ENCODE data around the gene FOXF1.

Gene FOXF1

DNA sequence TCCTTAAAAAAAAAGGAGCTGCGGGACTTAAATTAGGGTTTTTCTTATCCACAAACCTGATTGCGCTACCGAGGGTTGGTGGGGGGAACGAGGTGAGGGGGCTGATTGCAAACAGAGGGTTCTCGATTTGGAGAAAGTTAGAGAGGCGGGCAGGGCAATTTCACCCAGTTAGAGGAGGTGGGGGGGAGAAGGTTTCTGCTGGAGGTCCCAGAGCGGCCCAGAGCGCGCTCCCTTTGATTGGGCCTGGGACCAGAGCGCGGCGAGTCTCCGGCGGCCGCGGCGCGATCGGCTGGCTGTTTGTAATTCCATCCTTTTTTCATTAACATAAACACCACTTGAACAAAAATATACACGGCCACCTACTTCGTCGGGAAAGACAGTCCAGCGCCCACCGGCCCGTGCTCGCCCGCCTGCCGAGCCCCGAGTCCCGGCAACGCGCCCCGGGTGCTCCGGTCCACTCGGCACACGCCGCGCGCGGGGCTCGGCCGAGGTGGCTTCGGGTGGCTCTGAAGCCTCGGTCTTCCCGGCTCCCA, 13.3 kb upstream of the FOXF1 start:
- DNase-seq (ENCODE audit: insufficient read length, low spot score): no peak
- no peak for TF ChIP-seq POLR2A (IDR thresholded peaks at IDR 0.05; ENCODE audit: low read depth, low read length)
- FAIRE-seq: no peak

DNA sequence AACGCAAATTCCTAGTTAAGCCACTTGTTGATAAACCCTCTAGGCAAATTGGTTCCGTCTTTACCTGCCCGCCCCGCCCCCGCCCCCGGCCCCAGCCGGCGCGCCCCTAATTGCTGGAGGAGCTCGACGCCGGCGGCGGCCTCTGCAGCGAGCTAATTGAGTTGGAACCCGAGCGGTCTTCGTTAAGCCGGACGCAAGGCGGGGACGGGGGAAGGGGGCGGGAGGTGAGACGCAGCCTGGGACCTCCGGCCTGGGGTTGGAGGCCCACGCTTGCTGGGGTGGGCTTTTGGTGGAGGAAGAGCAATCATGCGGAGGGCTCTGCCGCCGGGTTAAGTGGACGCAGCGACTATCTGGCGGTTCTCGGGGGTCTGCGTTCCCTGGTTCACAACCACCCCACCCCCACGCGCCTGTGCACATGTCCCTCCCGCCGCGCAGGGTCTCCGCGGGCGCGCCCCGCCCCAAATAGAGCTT, 12.7 kb upstream of the FOXF1 start:
- FAIRE-seq: no peak
- no peak for TF ChIP-seq POLR2A (IDR thresholded peaks at IDR 0.05; ENCODE audit: low read depth, low read length)
- no peak for DNase-seq (ENCODE audit: insufficient read length, low spot score)

DNA sequence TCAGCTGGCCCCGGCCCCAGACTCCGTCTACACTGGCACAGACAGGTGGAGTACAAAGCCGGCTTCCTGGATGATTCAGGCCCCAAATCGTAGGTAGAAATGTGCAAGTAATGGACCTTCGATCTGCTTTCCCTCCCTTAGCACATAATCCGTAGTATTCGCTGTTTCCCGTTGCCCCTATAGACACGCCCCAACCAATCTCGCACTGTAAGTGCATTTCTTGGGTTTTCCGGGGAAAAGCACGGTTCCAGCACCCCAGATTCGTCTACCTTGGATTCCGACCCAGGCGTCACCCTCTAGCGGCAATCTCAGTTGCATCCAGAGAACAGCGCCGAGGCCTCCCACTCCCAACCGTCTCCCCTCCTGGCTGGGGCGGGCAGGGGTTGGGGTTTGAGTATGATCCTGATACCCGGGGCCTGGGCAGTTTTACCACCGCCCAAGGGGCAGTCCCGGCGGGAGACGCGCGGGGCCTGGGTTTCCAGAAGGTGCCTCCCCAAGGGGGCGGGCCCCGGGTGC, 12.1 kb upstream of the FOXF1 start:
- TF ChIP-seq POLR2A (IDR thresholded peaks at IDR 0.05; ENCODE audit: low read depth, low read length): no peak
- FAIRE-seq (no peak), DNase-seq (ENCODE audit: insufficient read length, low spot score) (no peak)

- FAIRE-seq: no peak
- DNase-seq (ENCODE audit: insufficient read length, low spot score): no peak
- no peak for TF ChIP-seq POLR2A (IDR thresholded peaks at IDR 0.05; ENCODE audit: low read depth, low read length)
These were observed 11.5 kb upstream of the FOXF1 start for GRCh38 chr16:86498671-86499439.

GRCh38 chr16:86499440-86499786, 10.9 kb upstream of the FOXF1 start:
- no peak for DNase-seq (ENCODE audit: insufficient read length, low spot score)
- TF ChIP-seq POLR2A (IDR thresholded peaks at IDR 0.05; ENCODE audit: low read depth, low read length): no peak
- FAIRE-seq: no peak

GRCh38 chr16:86499889-86500707, 10.2 kb upstream of the FOXF1 start:
- no peak for DNase-seq (ENCODE audit: insufficient read length, low spot score)
- FAIRE-seq: no peak
- TF ChIP-seq POLR2A (IDR thresholded peaks at IDR 0.05; ENCODE audit: low read depth, low read length): no peak

GRCh38 chr16:86500708-86501510, 9.4 kb upstream of the FOXF1 start:
- FAIRE-seq (no peak), DNase-seq (ENCODE audit: insufficient read length, low spot score) (no peak)
- no peak for TF ChIP-seq POLR2A (IDR thresholded peaks at IDR 0.05; ENCODE audit: low read depth, low read length)

GRCh38 chr16:86501989-86502855, 8.1 kb upstream of the FOXF1 start:
- FAIRE-seq: no peak
- no peak for DNase-seq (ENCODE audit: insufficient read length, low spot score)
- TF ChIP-seq POLR2A (IDR thresholded peaks at IDR 0.05; ENCODE audit: low read depth, low read length): no peak

GRCh38 chr16:86502856-86503748, 7.2 kb upstream of the FOXF1 start:
- no peak for TF ChIP-seq POLR2A (IDR thresholded peaks at IDR 0.05; ENCODE audit: low read depth, low read length)
- no peak for FAIRE-seq
- DNase-seq (ENCODE audit: insufficient read length, low spot score): no peak

DNA sequence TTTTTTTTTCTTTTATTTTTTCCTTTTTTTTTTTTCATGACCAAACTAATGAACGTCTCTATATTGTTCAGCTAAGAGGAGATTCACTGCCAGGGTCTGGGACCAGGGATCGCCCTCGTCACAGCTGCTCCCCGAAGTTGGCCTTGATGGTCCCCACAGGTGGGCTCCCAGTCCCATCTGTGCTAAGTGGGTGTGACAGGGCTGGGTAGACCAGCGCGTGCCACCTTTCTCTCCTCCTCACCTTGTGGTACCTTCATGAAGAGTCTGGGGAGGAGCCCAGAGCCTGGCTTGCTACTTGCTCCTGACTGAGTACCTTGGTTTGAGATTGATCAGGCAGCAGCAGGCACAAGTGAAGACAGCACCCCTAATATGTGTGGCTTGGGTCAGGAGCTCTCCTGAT, 6.5 kb upstream of the FOXF1 start:
- no peak for DNase-seq (ENCODE audit: insufficient read length, low spot score)
- no peak for TF ChIP-seq POLR2A (IDR thresholded peaks at IDR 0.05; ENCODE audit: low read depth, low read length)
- no peak for FAIRE-seq

DNA sequence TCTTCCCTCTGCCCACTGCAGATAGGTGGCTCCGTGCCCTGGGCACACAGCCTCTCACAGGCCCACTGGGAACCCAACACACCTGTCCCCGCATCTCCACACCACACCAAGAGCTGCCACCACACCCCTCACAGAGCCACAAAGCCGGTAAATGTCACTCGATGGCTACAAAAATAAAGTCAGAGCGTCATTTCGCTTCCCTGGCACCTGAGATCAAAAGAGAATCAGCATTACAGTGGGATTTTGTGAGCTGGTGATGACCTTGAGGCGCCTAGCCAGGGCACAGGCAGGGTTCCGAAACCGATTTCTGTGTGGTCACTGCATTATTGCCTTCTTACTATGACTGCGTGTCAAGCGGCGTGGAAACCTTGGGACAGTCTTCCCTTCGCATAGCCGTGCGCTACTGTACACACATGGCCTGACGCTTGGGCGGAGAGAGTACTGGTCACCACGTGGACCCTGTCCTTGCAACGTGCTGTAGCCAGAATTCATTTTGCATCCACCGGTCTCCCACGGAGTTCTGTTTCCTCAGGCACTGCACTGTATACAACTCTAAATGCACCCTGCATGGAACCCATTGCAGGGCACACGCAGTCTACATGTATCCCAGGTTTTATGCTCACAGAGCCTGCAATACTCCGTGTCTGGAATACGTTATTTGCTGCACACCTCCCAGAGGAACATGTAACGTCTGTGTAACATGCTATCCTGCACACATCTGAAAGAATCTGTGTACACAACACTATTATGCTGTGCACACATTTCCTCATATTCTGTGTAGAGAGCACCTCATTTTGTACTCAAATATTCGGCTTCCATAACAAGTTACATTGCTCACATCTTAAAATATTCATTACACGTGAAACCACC, 5.8 kb upstream of the FOXF1 start:
- no peak for DNase-seq (ENCODE audit: insufficient read length, low spot score)
- FAIRE-seq: no peak
- no peak for TF ChIP-seq POLR2A (IDR thresholded peaks at IDR 0.05; ENCODE audit: low read depth, low read length)

Measured in H54 (cell line).